CD4-positive, alpha-beta T cell treated with Interleukin-2 at 100 ng/mL for 4 hours (primary cell): ENCODE results near the gene IQCF2.
"Not testable (repeated sequence)": the region's sequence is repeated elsewhere in the genome, so short reads cannot be mapped to it uniquely, and the experiment has no call there.

ENCODE experiments used
- DNase-seq: peaks from one replicate; pipeline ENCODE4 v3.0.0-alpha.2; 2020; ENCODE audit warnings: low spot score

The IQCF2 gene

DNA sequence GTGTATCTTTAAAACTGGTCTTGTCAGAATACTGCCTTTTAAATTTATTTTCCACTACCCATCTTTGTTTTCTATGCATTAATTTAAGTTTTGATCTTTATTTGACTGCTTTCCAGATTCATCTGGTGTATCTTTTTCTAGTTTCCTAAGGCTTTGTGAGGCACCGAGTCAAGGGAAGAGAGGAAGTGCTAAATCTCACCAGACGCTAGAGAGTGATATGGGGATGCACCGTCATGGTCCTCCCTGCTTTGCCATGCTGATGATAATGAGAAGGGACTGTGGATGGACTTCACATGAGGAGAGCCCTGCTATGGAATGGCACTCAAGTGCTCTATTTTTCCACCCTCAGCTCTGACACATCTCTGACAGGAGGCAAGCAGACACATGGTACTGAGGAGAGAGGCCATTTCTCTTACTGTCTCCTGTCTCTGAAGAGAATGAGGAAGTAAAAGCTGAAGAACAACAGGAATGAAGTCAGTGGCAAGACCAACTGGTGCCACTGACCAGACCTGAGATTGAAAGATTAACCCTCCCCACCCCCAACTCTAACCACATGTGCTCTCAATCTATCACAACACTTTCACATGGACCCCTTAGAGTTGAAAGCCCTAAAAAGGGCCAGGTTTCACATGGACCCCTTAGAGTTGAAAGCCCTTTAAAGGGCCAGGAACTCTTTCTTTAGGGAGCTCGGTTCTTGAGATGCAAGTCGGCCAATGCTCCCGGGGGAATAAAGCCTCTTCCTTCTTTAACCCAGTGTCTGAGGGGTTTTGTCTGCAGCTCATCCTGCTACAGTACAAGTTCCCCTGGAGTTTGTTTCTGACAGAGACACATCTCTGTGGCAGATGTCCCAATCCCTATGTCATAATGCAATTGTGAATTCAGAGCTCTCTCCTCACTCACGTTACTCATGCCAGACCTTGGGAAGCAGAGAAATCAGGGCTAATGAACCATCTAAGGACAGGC is at the start of gene IQCF2:
TSS of gene IQCF2 (plus strand) at position 913 of the 963 bp plus-strand sequence. CDS start 52 bp downstream, outside the sequence.
- no peak for DNase-seq

DNA sequence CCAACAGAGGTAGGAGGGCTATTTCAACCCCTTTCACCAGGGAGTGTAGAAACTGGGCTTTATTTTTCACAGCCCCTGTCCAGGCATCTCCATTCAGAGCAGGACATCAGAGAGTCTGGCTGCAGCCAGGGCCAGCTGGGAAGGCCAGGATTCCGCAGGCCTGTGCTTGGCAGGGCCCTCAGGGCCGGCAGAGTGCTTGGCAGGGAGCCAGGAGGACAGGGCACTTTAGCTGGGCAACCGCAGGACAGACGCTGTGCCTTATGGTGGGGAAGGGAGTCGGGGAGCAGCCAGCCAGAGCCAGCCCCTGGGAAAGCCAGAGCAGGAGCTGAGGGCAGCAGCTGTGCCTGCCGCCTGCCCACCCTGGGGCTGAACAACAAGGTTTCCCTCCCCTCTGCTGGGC is 47.9 kb upstream of the IQCF2 start:
- DNase-seq, result no peak

DNA sequence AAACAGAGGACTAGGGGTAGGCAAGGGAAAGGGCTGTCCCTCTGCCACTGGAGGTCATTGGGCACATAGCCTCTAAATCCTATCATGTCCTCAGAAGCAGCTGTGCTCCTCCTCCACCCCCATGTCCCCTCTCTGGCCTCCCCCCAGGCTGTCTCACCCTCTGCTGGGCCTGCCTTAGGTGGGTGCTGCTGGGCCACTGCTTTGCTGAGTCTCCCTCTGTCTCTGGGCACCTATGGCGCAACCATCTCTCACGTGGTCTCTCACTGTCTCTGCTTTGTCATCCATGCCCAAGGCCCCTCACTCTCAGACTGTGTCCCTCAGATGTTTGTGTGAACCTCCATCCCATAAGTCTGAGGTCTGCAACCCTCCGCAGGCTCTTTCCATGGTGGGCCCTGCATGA is 47.4 kb upstream of the IQCF2 start:
- DNase-seq, result no peak

DNA sequence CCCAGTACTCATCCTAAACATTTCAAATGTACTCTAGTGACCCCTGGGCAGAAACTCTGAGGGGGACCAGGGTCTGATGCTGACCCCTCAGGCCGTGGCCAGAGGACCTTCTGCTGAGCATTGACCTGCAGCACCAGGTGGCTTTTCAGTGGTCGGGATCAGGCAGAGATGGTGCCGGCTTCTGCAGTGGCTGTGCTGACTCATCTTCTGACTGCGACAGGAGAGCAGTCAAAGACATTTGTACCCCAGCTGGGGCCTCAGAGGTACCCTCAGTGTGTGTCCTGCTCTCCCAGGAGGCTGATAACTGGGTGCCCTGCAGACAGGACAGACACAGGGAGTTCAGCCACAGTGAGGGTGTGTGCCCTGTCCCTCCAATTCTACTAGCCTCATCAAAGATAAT is 45.8 kb upstream of the IQCF2 start:
- no peak for DNase-seq

DNA sequence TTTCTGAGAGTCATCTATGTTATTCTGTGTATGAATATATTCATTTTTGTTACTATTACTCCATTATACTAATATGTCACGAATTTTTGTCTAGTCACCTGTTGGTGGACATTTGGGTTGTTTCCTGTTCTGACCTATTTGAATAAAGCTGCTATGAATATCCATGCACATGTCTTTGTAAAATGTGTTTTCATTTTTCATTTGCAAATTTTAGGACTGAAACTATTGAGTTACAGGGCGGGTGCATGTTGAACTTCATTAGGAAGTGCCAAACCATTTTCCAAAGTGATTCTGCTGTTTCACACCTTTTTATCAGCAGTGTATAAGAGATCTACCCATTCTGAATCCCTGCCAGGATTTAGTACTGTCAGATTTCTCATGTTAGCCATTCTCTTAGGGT is 44.7 kb upstream of the IQCF2 start:
- DNase-seq, result no peak

DNA sequence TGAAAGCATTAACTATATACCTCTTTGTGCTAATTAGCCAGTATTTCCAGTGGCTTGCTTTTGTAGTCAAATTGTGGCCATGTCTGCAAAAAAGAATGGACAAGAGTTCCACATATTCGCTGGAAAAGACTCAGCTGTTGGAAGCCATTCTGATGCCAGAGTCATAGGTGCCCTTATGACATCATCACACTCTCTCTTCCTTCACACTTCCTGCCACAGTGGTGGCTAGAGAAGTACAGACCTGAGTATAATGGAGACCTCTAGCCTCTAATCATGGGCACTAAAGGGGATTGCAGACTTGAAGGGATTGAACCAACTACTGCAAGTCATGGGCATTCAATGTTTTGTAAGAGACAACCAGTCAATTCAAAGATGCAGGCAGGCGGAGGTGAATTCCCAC is 44.0 kb upstream of the IQCF2 start:
- no peak for DNase-seq

DNA sequence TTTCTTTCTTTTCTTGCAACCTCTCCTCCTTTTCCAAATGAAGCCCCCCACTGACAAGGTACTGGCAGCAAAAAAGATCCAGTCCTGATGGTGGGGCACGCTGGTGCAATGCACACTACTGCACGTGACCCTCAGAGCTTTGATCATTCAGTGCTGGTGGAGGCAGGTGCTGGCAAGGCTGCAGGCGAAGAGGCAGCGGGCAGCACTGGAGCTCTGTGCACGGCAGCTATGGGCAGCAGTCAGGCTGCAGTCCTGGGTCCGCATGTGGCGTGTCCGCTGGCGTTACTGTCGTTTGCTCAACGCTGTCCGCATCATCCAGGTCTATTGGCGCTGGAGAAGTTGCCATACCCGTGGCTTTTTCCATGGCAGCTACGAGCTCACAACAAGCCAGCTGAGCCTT is 42.3 kb upstream of the IQCF2 start:
- no peak for DNase-seq

DNA sequence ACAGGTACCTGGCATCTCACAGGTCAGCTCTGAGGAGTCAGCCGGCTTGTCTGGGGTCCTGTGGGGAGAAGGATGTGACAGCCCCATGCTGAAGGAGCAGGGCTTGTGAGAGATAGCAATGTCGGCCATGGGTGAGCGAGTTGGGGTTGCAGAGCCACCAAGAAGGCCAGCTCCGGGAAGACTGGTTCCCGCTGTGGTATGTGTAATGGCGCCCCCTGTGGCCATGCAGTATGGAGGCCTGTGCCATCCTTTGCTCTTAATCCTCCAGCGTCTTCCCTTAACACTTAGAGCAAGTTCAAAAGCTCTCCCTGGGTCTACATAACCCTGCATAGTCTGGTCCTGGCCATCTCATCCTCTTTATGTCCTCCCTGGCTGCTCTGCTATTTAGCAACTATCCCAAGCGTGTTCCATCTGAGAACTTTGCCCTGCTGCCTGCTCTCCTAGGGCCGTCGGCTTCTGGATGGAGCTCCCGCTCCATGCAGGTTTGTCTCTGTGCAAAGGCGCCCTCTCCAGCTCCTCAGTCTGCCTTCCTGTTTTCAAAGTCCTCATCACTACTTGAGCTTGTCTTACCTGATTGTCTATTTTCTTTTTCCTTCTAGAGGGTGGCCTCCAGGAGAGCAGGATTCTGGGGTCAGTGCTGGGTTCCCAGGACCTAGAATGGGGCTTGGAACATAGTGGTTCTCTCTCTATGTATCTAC is 41.6 kb upstream of the IQCF2 start:
- DNase-seq, result no peak

DNA sequence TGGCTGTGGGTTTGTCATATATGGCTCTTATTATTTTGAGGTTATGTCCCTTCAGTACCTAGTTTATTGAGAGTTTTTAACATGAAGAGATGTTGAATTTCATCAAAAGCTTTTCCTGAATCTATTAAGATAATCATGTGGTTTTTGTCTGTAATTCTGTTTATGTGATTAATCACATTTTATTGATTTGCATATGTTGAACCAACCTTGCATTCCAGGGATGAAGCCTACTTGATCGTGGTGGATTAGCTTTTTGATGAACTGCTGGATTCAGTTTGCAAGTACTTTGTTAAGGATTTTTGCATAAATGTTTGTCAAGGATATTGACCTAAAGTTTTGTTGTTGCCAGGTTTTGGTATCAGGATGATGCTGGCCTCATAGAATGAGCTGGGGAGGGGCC is 33.1 kb upstream of the IQCF2 start:
- DNase-seq, result no peak

DNA sequence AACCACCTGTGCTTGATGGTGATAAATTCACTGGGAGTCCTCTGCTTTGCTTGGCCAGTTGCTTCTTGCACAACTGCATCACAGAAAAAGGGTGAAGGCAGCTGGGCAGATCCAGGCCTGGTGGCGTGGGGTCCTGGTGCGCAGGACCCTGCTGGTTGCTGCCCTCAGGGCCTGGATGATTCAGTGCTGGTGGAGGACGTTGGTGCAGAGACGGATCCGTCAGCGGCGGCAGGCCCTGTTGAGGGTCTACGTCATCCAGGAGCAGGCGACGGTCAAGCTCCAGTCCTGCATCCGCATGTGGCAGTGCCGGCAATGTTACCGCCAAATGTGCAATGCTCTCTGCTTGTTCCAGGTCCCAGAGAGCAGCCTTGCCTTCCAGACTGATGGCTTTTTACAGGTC is 31.1 kb upstream of the IQCF2 start:
- no peak for DNase-seq

DNA sequence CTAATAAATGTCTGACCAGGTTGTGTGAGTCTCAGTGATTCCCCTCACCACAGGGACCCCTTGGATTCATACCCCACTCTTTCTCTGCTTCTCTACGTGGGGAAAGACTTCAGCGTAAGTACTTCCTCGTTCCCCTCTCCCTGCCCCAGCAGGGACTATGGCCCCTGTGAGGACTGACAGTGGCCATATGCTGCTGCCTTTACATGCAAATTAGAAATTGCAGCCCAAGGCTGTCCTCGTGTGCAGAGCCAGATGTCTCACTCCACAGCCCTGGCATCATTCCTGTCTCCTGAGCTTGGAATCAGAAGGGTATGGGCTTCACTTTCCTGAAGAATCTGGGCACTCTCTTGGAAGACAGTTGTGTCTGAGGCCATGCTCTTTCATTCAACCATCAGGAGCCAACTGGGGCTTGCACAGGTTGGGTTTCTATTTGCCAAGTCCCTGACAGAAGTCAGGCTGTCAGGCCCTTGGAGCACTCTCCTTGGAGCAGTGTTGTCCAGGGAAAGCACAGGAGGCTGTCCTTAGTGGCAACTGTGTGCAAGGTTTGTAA is 30.5 kb upstream of the IQCF2 start:
- no peak for DNase-seq

DNA sequence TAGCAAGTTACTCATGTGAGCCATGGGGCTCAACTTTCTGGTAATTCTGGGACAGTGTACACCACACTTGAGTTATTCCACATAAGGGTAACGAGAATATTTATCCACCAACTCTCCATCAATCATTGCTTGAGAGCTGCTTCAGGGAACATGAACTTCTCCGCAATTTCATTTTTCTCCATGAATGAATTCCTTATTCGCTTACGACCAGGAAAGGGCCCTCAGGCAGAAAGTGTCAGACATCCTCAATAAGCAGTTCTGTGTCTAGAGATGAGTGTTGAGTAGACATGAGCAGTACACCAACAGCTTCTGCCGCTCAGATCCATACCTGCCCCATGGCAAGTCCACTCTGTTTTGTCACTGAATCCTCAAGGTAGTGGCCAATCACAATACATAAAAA is 24.8 kb upstream of the IQCF2 start:
- no peak for DNase-seq

DNA sequence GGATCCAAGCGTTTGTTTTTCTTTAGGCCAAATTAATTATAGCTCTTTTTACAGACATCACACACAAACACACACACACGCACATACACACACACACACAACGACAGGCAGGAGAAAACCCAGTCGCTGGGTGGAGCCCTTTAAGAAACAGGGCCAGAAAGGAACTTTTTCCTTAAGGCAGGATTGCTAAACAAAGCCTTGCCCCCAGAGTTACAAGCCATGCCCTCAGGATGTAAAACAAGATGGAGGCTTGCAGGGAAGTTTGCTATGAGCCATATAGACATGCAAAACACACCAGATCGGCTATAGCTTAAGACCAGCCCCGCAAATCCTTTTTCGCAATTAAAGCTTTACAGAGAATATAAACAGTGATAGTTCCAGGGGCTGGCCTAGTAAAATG is 16.3 kb upstream of the IQCF2 start:
- DNase-seq, result no peak

DNA sequence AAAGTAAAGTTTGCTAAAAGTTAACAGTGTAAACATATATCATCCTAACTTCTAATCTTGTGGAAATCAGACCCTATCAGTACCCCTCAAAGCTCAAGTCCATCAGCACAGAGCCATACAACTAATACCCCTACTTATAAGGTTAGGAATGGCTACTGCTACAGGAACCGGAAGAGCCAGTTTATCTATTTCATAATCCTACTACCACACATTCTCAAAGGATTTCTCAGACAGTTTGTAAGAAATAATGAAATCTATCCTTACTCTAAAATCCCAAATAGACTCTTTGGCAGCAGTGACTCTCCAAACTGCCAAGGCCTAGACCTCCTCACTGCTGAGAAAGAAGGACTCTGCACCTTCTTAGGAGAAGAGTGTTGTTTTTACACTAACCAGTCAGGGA is 6.0 kb upstream of the IQCF2 start:
- DNase-seq, result not testable (repeated sequence)

DNA sequence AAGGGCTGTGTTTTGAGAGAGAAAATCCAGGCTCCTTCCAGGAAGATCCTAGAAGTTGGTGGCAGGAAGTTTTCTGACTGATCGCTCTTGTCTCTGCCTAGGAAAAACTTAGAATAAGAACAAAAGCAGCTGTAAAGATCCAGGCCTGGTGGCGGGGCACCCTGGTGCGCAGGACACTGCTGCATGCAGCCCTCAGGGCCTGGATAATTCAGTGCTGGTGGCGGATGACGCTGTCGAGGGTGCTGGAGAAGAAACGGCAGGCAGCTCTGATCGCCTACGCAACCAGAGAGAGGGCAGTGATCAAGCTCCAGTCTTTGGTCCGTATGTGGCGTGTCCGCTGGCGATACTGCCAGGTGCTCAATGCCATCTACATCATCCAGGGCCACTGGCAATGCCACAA is 1.5 kb downstream of the IQCF2 start:
- no peak for DNase-seq

DNA sequence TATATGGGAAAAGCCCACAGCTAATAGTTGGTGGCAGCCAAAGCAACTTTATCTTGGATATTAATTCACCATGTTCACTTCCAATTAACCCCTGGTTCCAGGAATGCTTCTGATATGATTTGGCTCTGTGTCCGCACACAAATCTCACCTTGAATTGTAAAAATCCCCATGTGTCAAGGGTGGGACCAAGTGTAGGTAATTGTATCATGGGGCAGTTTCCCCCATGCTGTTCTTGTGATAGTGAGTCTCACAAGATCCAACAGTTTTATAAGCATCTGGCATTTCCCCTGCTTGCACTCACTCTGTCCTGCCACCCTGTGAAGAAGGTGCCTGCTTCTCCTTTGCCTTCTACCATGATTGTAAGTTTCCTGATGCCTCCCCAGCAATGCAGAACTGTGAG is 7.5 kb downstream of the IQCF2 start:
- not testable (repeated sequence) for DNase-seq

DNA sequence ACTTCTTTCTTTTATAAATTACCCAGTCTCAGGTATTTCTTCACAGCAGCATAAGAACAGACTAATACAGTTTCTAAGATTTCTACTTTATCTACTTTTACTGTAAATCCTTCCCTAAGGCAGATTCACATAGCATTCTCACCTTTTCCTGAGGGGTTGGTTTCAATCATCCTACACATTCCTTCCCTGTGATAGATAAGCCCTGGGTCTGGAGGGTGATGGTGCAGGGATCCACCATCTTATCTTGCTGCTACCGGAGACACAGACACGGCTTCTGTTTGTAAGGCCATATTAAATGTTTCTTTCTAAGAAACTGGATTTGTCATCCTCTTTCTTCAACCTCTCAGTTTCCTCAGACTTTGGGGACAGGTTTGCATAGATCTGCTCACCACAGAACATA is 7.9 kb downstream of the IQCF2 start:
- DNase-seq, result no peak

DNA sequence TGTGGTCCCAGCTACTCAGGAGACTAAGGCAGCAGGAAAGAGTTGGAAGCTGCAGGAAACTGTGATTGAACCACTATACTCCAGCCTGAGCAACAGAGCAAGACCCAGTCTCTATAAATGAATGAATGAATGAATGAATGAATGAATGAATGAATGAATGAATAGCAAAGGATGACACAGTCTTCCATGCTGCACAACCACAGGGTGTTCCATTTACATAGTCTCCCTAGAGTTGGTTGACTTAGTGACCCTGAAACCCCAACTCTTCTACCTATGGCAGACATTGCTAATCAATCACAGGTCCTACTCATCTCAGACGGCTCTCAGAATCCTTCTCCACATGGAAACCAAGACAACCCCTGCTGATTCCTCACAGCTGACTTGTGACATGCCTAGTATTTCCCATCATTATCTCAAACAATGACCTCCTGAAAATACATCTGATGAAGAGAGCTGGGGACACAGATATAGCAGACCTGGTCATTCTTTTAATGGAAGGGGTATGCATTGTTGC is 11.9 kb downstream of the IQCF2 start:
- no peak for DNase-seq

DNA sequence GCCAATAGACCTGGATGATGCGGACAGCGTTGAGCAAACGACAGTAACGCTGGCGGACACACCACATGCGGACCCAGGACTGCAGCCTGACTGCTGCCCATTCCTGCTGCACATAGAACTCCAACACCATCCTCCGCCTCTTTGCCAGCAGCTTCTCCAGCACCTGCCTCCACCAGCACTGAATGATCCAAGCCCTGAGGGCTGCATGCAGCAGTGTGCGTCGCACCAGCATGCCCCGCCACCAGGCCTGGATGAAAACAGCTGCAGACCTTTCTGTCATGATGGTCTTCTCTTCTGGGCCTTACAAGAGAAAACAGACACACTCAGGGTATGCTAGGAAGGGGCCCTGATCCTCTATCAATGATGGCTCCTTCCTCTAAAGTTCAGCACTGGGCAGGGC is 12.5 kb downstream of the IQCF2 start:
- DNase-seq, result no peak

DNA sequence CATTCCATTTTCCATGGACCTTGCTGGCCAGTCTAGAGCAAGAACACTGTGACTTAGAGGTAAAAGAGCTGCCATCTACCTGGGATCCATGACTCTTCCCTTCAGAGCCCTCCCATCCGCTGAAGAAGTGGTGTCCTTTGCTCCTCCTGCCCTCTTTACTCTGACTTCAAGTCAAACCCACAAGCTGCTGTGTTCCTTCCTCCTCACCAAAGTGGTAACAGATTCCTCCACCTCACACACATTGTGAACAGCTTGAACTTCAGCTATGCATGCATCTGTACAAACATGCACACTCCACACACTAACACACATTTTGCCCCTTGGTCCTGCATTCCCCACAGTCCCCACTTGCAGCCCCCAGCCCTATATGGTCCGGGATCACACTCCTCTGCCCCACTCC is 13.0 kb downstream of the IQCF2 start:
- no peak for DNase-seq

DNA sequence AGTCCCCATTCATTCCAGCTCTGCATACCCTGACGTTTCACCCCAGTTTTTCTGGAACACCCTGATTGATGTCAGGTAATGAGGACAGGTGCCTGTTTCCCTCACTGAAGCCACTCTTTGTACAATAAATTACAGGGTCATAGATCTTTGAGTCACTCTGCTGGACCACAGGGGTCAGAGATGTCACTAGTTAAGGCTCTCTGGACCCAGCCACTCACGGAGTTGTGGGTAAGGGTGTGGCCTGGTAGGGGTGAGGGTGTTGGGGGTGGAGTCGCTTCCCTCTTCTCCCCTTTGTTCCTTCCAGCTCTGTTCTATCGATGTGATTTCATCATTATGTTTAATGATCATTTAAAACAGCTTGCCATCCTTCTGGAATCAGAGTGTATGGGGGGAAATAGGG is 13.5 kb downstream of the IQCF2 start:
- DNase-seq, result no peak

DNA sequence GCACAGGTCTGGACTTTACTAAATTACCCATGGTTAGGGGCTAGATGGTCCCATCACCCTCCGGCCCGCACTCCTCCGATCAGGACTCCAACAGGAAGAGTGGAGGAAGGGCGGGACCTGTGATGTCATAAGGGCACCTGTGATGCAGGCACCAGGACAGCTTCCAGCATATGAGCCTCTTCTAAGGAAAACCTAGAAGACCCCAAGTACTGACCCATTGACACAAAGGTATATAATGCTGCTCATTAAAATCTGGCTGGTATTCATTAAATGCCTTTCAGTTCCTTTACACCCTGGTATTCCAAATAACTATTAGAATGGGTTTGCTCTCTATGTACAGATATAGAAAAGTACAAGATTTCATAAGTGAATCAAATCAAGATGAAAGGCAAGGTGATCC is 14.1 kb downstream of the IQCF2 start, which contains the start of gene IQCF5:
TSS of gene IQCF5 (minus strand) at position 101 of the 400 bp plus-strand sequence. CDS start at position 31, 70 bp downstream.
- DNase-seq, result no peak

DNA sequence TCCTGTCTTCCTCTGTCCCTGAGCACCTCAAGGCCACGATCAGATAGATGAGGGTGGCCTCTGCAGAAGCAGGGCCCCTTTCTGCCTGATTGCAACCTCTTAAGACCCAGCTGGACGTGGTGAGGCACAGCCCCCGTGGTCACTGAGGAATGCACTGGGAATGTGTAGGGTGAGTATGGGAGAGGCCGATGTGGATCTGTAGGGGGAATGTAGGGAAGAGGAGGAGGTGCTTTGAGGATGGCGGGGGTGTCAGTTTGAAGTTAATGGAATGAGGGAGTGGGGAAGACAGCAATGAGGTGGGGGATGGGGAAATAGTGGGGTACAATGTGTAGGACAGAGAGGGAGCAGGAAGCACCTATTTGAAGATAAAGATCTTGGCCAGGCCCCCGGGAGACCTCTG is 14.8 kb downstream of the IQCF2 start:
- DNase-seq, result no peak
